GM19438 (cell line): Measurements from ENCODE around the gene FASTK.
A peak's percentile ranks its signal among the peaks of the same experiment; 100 is the strongest.

ENCODE experiments used
- ATAC-seq: cut with Tn5 transposase; IDR thresholded peaks from one replicate; pipeline ENCODE4 v1.9.1; 2021; ENCODE audit warnings: low read depth; ENCODE audit not compliant: unreplicated experiment

Gene FASTK

DNA sequence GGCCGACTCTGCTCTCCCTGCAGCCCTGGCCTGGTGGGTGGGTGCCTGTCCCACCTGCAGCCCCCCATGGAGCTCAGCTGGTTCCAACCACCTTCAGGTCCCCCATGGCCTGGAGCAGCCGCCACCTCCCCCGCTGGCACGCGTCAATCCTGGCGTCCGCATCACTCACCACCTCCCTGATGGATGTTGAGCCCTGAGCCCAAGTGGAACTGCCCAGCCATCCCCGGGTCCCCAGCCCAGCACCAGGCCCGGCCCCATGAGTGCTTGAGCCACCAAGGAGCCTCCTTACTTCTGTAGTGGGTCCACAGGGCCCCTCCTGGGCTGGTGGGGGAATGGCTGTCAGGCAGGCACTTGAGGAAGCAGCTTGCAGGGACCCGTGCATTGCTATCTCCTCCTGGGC, 20.3 kb upstream of the FASTK start:
- ATAC-seq: no peak

DNA sequence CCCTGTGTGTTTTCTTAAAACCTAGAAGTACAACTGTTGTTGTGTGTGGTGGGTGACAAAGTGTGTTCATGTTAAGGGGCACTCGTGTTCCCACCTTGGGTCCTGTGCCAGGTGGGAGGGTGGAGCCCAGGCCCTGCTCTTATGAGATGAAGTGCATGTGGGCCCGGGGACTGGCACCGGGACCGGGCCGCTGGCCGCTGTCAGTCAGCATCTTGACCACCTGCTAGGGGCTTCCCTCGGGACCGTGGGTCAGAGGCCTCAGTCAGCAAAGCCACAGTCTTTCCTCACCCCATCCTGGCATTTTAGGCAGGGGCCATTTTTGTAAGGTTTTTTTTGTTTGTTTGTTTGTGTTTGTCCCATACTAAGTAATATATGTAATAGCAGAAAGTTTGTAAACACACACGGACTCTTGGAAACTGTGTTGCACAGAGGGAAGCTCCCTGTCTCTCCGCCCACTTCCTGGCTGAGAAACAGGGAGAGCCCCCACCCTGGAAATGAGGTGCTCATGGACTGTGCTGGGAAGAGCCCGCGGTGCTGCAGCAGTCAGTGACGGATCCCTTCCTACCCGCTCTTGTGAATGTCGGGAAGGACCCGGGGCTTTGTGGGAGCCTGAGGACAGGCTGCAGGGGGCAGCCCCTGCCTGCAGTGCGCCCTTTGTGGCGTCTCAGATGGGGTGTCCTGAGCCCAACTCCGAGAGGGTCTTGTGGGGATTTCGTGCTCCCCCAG, 19.0 kb upstream of the FASTK start:
- ATAC-seq: no peak

DNA sequence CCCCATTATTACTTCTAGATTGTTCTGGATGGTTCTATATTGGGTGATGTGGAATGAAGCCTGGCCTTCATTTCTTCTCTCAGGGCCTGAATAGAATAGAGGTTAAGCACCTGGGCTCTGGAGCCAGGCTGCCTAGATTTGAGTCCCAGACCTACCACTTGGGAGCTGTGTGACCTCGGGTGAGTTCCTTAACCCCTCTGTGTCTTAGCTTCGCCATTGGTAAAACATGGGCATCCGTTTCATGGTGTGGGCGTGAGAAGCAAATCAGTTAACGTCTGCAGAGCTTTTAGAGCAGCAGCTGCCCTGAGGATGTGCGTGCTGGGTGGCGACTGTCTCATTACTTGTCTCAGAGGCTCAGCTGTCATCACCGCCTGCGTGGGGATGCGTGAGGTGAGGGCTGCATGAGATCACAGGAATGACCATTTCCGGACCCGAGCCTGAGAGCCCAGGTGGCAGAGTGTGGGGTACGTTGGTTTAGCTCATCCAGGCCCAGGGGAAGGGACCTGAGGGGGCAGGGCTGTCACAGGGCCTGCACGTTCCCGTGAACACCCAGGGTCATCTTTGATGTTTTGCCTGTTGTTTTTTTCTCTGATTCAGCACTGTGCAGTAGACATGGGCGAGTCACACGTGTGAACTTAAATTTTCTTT, 15.3 kb upstream of the FASTK start:
- no peak for ATAC-seq

DNA sequence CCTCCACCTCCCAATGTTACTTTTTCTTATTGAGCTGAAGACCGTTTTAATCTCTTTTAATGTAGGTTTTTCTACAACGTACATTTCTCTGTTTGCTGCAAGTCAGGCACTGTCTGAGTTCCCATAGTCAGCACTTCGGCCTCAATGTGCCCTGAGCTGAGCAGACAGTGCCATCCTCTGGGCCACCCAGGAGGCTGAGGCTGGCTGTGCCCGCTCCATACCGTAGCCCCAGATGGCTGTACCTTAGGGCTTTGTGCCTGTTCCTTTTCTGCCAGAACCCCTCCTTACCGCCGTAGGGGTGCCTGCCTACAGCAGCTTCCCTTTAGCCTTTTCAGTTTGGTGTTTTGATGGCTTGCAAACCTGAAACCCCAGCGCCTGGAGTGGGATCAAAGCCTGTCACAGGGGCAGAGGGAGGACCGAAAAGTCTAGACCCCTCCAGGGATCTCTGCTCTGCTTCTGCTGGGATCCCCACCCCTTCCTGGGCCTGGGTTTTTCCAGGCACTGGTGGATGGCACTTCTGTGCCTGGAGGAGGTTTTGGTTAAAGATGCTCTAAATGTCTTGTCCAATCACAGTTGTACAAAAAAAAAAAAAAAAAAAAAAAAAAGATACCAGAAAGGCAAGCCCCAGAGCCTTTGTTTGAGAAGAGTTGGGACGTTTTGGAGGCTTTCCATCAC, 14.7 kb upstream of the FASTK start:
- ATAC-seq: no peak

GRCh38 chr7:151094675-151095074, 14.1 kb upstream of the FASTK start:
- no peak for ATAC-seq

DNA sequence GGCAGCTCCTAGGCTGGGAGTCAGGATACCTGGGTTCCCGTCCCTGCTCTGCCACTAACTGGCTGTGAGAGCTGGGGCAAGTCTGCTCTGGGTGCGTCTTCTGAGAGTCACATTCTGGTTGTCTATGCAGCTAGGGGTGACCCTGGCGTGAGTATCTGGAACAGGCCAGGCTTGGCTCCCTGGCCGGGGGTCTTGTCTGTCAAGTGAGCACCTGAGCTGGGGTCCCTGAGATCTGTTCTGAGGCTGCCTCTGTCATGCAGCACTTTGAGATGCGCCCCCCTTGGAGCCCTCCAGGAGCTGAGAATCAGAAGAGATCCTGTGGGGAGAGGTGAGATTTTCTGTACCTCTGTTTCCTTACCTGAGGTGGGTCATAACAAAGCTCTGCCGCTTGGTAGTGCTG, 13.1 kb upstream of the FASTK start:
- ATAC-seq: no peak

DNA sequence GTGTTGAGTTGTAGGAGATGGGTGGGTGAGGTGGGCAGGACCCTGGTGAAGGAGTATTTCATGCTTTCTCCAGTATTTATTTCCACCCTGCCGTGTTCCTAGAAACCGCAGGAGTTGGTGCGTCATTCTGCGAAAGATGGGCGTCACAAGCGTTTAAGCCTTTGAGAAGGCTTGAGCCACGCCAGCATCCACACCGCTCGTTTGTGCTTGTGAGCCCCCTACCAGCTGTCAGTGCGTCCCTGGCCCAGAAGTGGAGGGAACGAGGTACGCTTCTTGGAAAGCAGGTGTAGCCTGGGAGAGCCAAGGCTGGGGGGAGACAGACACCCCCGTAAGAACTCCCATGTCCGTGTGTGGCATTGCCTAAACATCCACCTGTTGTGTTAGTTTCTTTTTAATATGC, 11.4 kb upstream of the FASTK start:
- ATAC-seq: no peak

DNA sequence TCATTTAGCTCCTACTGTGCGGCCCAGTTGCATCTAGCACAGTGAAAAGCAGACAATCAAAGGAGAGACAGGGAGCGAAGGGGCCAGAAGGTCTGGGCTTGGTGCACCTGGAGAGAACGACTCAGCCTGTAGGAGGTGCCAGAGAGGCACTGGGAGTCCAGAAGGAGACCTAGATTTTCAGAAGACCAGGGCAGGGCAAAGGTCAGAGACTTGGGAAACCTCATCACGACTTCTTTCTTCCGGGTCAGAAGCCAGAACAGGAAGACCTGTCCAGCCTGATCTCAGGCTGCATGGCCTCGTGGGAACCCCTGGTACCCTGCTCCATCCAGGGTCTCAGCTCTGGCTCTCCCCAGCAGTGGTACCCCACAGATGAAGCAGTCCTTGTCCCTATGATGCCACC, 10.8 kb upstream of the FASTK start:
- ATAC-seq: no peak

GRCh38 chr7:151091003-151091402, 10.4 kb upstream of the FASTK start:
- ATAC-seq: no peak

DNA sequence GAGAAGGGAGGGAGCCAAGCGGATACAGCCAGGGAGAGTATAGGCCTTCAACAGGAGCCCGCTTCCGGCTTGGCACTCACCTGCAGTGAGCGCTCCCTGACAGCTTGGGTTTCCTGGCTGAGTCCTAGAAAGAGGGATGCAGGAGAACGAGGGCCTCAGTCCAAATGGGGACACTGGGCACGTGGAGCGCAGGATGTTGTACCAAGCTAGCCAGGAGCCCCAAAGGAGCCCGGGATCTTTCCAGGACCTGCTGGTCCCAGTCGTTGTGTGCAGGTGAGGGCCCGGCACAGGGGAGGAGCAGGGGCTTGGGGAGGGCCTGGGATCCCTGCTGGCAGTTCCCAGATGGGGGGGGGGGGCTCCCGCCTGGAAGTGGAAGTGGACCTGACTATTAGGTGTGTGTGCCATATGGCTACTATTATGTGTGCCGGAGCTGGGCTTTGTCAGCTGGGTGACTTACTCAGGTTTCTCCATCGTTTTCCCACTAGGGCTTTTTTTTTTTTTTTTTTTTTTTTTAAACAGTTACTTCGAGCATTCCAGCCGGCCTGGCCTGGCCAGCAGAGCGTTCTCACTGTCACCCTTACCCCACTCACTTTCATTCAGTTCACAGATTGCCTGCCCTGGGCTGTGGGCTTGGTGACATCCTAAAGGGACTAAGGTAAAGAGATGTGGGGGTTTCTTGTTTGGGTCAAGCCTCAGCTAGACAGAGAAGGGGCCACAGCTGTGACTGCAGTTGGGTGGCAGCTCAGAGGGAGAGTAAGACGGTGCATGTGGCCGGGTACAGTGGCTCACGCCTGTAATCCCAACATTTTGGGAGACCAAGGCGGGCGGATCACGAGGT, 9.5 kb upstream of the FASTK start:
- ATAC-seq: no peak

DNA sequence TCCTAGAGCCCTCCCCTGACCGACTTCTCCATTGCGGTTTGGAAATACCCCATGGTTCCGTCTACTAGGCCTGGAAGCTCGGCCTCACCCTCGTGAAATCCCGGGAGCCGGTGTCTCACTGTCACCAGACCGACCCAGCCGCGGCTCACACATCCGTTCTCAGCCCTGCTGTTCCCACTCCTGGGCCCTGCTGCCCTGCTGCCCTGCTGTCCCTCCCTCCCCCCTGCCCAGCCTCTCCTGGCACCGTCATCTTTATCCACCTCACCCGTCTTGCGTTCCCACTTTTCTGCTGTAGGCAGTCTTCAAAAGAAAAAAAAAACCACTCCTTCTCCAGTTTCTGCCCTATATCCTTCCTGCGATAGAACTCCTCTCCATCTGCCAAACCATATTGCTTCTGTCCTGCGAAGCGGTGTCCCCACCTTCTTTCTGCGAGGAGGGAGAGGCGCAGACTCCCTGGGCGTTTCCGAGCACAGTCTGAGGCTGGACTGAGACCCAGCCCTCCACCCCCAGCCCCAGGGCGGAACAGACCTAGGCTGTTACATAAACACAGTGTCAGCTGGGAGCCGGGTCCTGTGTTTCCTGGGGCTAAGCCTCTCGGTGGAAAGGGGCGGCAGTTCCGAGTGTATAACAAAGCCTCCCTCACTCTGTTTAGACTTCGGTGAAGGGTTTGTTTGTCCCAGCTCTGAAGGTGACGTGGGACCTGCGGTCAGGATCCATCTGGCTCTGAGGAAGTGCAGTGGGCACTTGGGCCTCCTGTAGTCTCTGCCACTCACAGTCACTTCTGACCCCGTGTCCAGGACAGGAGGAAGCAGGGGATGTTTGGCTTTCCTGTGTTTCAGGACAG, 8.5 kb upstream of the FASTK start:
- no peak for ATAC-seq

DNA sequence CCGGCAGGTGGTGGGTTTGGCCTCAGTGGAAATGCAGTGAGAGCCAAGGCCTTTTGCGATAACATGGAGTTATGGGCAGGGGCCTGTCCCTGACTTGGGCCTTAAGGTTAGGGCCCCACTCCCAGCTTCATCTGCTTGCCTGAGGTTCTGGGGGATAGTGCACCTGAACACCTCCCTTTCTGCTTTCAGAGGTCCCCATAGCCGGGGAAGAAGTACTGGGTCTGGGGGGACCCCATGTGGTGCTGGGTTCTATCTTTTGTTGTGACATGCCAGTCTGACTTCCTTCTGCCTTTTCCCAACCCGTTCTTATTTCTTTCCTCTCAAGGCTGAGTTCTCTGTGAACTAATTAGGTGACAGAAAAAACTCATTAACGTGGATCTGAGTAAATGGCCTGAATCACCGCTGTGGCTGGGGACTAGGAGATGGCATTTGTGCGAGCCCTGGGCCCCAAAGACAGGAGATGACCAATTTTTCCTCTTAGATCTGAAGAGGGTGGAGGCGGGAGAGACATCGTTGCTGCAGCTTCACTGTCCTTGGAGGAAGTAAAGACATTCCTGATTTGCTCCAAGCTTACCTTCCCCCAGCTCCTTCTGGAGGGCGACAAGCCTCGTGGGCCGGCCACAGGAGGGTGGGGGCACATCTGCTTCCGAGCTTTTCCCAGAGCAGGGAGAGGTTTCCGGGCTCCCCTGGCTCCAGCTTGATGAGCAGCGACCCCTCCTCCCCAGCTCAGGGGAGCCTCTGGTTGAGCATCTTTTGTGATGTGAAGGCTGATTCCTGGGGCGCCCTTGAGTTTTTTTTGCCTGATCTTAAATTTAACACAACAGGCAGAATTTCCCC, 7.6 kb upstream of the FASTK start:
- no peak for ATAC-seq

- no peak for ATAC-seq
Measured at GRCh38 chr7:151087245-151088018, 6.8 kb upstream of the FASTK start.

DNA sequence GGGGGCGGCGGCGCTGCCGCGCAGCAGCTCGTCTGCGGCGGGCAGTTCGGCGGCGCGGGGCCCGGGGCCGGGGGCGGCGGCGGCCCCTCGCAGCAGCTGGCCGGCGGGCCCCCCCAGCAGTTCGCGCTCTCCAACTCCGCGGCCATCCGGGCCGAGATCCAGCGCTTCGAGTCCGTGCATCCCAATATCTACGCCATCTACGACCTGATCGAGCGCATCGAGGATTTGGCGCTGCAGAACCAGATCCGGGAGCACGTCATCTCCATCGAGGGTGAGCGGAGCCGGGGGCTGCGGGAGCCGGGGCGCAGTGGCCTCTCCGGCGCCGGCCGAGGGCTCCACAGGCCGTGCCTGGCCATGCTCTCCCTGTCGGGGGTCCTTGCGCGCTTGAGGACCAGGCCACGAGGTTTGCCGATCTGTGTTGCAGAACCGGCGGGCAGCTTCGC, 6.2 kb upstream of the FASTK start:
- ATAC-seq: no peak

GRCh38 chr7:151085691-151086620, 5.3 kb upstream of the FASTK start, which contains the start of gene AGAP3:
TSS of gene AGAP3 (plus strand) at chr7:151086475. CDS start at chr7:151086742, 267 bp downstream.
- ATAC-seq: peak; percentile 40

DNA sequence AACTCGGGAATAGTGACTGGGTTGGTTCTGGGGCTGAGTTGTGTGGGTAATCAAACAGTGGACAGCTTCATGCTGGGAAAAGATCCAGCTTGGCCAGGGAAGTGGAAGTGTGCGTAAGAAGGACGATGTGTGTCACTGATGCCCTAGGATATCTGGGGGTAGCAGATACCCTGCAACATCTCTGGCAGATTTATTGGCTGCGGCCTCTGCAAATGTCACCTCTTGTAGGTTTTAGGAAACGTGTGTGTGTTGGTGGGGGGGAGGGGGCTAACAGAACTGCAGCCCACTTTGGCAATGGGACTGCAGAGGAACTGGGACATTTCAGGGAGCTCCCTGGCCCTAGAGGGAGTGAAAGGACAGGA, 4.7 kb upstream of the FASTK start:
- ATAC-seq: no peak

GRCh38 chr7:151083824-151084160, 3.2 kb upstream of the FASTK start:
- ATAC-seq: no peak
